Stimulated activated CD4-positive, alpha-beta T cell treated with anti-CD3 and anti-CD28 coated beads, Interleukin-4, amount 100 ng/mL, for 1 hour (primary cell): ENCODE data around the gene KRTAP12-4.
"Not testable (repeated sequence)": the region's sequence is repeated elsewhere in the genome, so short reads cannot be mapped to it uniquely, and the experiment has no call there.

Experiments used
- DNase-seq: peaks from one replicate; pipeline ENCODE4 v3.0.0-alpha.2; 2020

KRTAP12-4 gene

DNA sequence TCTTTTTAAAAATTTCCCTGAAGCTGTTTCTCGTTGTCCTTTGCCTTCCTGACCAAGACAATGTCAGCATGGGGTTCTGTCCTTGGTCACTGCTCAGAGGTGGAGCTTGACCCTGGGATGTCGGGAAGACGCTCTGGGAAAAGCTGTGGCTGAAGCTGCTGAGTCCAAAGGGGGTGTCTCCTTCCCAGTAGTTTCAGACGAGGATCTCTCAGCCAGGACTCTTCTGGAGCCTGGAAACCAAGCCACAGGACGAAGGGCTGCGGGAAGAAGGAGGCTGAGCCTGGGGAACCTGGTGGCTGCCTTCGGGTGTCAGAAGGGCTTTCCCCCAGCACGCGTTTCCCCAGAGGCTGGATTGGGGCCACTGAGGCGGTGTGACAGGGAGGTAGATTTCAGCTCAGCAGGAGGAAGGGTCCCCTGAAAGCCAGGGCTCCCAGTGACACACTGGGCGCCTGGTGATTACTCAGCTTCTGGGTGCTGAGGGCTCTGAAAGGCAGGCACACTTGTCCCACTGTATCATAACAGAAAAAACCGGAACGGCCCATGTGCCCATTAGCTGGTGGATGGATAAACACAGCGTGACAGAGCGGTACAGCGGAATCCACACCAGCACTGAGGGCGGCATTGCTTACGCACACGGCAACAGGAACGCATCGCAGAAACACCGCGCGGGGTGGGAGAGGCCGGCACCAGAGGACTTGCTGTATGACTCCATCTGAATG lies 32.5 kb upstream of the KRTAP12-4 start:
- no peak for DNase-seq

DNA sequence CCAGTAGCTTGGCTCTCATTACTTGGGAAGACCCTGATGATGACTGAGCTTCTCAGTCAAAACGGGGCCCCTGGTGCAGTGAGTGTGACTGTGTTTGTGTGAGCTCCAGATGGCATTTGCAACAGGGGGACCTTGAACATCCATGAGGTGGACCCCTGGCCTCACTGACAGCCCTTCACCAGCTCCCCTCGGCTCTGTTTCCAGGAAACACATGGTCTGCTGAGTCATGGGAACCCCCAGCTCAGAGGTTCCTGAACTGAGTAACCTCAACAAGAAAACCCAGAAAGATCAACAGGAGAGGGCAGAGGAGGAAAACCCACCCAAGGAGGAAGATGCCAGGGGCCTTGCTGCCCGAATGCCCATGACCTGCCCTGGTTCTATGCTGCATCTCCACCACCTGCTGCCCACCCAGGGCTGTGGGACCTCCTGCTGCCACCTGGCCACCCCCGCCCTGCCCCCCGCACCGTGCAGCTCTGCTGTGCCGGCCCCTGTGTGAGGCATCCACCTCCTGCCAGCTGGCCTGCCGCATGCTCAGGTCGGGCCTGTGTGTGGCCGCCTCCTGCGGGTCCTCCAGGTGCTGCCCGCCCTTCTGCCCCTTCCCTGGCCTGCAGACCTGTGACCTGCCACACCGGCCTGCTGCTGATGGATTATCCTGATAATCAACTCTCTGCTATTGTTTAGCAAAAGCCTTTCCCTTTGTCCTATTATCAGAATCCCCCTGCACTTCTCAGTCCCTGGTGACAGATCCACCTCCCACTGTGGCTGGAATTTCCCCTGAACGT lies 31.7 kb upstream of the KRTAP12-4 start:
- no peak for DNase-seq

DNA sequence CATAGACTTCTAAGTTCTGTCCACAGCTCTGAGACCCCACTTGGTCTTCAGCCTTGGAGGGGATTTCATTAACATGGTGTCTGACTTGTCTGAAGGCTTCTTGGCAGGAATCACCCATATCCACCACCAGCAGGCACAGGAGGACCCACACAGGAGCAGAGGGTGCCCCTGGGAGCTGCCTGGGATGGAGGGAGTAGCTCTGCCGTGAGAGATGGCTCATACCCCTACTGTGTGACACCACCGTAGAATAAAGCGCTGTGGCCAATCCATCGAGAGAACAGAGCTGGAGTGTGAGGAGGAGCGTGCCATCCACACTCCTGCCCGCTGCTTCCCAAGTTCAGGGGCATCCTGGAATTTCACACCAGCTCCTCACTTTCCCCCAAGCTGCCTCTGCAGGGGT lies 30.6 kb upstream of the KRTAP12-4 start:
- not testable (repeated sequence) for DNase-seq

DNA sequence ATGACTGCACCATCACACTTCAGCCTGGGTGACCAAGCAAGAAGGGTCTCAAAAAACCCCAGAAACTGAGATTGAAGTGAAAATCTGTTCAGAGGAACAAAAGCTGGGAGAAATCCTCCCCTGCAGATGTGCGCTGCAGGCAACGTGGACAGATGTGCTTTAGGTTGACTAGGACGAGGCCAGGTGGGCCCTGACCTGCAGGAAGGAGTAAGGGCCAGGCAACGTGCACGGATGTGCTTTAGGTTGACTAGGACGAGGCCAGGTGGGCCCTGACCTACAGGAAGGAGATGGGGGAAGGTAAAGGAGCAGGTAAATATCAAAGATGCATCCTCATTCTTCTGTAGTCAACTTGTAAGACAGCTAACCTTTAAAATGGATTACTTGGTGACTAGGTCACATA lies 30.0 kb upstream of the KRTAP12-4 start:
- DNase-seq: no peak

DNA sequence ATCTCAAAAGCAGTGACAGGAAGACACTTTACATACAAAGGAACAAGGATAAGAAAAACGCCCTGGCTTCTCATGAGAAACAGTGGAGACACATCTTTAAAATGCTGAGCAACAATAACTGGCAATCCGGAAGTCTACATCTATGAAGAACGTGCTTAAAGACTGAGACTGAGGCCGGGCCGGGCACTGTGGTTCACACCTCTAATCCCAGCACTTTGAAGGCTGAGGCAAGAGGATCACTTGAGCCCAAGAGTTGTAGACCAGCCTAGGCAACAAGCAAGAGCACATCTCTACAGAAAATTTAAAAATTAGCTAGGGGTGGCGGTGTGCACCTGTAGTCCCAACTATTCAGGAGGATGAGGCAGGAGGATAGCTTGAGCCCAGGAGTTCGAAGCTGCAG lies 29.6 kb upstream of the KRTAP12-4 start:
- no peak for DNase-seq

DNA sequence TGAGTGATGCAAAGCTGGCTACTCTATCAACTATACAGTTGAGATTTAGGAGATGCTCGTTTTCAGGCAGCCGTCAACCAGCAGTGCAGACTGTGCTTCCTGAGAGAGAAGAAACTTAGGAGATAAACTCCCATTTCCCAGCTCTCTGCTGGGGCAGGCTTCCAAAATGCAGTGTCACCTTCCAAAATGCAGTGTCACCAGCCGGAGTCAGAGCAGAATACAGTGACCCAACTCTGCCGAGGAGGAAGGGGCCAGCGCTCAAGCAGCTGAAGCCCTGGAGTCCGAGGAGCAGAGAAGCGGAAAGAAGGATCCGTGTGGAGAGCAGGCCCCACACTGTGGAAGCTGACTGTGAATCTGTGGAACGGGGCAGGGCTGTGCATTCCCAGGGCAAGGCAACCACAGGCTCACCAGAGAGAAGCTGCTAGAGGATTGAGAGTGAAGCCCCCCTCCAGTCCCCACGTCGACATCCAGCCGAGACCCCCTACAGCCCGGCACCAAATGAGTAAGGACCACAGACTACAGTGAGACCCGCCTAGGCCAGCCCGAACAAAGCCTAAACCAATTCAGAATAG lies 28.2 kb upstream of the KRTAP12-4 start:
- no peak for DNase-seq

DNA sequence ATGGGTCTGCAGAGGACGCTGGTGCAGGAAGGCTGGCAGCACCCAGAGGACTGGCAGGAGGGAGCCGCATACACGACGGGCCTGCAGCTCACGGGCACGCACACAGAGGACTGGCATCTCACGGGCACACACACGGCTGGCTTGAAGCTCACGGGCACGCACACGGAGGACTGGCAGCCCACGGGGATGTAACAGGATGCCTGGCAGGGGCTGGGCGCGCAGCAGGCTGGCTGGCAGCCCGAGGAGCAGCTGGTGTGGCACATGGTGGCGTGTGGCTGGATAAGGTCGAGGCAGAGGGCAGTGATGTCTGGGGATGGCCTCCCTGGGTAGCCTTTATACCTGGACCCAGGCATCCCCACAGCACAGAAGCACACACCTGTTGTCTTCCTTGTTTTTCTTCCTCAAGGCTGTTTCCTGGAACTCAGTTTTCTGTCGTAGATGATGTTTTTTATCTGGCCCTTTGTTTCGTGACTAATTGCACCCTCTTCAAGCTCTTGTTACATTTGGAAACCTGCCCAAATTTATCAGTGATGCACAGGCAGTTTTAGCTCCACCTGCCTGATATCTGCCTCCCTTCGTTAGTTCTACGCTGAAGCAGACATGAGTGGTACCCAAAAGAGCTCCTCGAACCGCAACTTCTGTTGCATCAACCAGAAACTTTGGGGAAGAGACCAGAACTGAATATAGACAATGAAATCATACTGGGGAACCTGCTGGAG lies 27.6 kb upstream of the KRTAP12-4 start, which contains the start of gene KRTAP12-1:
TSS of gene KRTAP12-1 (minus strand) at position 303 of the 719 bp plus-strand sequence. CDS start at position 263, 40 bp downstream.
- no peak for DNase-seq

DNA sequence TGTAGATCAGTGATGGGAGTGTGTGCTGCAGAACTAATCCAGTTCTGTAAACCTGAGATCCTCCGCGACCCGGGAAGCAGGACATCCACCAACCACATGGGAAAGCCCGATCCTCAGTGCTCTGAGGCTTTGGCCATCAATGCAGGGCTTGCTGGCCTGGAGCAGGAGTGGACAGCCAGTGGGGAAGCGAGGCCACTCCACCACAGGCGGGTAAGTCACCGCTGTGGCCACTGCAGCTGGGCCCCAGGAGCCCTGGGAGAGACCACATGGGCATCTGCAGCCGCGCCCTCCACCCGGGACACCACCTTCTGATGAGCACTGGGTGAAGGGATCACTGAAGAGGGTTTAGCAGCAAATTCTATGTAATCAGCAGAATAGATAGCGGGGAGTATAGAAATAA lies 26.7 kb upstream of the KRTAP12-4 start:
- no peak for DNase-seq

DNA sequence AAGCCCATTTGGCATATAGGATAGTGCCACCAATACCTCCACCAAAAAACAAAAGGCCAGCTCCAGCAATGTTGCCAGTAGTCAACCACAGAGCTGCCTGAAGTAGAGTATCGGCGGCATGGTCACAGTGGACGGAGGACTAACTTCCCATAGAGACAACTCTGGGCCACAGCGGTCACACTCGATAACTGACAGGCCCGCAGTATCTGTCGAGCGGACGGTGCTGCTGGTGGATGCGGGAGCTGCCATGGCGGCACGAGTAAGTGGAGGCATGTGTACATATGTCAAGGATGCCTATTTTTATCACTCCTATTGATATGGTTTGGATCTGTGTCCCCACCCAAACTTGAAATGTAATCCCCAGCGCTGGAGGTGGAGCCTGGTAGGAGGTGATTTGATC lies 23.4 kb upstream of the KRTAP12-4 start:
- no peak for DNase-seq

DNA sequence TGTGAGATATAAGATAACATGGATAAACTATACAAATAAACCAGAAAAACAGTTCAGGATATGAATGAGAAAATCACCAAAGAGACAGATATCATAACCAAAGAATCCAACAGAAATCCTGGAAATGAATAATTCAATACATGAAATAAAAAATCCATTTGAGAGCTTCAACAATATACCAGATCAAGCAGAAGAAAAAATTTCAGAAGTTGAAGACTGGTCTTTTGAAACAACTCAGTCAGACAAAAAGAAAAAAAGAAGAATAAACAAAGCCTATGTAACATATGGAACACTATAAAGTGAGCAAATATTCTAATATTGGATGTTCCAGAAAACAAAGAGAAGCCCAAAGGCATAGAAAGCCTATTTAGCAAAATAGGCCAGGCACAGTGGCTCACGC lies 17.5 kb upstream of the KRTAP12-4 start:
- no peak for DNase-seq

DNA sequence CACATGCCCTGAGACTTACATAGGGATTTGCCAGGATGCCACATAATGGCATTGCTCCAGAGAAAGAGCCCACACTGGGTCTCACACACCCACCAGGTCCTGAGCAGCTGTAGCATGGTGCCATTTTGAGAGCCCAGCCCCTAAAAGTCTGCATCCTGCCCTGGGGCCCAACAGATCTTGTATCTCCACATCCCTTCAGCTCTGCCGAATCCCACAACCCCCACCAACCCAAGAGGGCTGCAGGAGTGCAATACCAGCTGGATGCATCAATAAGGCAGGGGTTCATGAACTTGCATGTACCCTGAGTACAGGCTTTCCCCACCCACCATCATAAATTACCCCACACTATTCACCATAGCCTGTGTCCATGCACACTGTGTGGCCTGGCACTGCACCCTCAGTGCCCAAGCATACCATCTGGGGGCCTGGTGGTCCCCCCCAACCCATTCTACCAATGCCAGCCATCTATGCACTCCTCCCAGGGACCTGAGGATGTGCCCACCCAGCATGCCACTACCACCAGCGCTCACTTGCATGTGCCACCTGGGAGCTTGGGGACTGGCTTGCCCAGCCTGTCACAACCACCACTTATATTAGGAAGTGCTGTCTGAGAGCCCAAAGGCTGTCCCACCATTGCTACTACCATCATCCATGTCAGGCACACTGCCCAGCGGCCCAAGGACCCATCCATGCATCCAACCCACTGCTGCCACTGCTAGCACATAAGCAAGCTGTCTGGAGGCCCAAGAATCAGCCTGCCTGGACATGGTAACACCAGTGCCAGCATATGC lies 16.4 kb upstream of the KRTAP12-4 start:
- DNase-seq: no peak

DNA sequence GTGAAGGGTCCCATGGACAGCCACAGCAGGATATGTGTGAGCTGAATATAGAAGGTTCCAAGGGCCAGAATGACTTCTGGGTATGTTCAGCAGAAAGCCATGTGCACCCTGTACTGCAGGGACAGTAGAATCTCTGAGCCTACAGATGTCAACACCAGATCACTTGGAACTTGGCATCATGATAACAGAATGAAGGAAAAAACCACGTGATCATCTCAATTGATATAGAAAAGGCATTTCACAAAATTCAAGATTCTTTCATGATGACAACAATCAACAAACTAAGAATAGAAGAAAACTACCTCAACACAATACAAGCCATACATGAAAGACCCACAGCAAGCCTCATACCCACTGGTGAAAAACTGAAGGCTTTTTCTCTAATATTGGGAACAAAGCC lies 13.2 kb upstream of the KRTAP12-4 start:
- DNase-seq: no peak

DNA sequence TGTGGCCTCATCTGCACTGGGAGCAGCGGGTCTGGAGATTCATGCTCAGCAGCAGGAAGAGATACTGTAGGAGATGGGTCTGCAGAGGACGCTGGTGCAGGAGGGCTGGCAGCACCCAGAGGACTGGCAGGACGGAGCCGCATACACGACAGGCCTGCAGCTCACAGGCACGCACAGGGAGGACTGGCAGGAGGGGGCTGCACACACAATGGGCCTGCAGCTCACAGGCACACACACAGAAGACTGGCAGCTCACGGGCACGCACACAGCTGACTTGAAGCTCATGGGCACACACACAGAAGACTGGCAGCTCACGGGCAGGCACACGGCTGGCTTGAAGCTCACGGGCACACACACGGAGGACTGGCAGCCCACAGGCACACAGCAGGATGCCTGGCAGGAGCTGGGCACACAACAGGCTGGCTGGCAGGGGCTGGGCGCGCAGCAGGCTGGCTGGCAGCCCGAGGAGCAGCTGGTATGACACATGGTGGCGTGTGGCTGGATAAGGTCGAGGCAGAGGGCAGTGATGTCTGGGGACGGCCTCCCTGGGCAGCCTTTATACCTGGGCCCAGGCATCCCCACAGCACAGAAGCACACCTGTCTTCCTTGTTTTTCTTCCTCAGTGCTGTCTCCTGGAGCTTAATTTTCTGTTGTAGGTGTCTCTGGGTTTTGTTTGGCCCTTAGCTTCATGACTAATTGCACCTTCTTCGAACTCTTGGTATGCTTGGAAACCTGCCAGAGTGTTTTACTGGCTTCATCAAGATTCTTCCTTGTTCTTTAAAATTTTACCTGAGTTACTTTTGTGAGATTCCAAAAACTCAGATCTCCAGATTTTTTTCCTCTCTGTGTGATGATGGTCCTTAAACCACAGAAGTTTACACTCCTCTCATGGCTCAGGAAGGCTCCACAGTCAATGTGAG lies 12.2 kb upstream of the KRTAP12-4 start, which contains the start of gene KRTAP12-2:
TSS of gene KRTAP12-2 (minus strand) at position 527 of the 920 bp plus-strand sequence. CDS start at position 486, 41 bp downstream.
- no peak for DNase-seq

DNA sequence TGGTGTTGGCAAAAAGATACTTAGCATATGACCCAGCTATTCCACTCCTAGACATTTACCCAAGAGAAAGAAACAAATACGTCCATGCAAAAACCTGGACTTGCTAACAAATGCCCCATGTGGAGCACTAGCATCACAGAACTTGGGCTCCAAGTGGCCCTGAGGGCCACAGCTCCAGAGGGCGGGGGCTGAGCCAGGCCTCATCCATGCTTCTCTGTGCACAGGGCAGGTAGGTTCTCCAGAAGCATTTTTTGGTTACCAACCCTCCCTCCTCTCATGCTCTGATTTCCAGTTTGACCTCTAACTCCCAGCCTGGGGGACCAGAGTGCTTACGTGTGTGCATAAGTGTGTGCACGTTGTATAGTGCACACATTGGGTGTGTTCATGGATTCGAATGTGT lies 10.2 kb upstream of the KRTAP12-4 start:
- no peak for DNase-seq

DNA sequence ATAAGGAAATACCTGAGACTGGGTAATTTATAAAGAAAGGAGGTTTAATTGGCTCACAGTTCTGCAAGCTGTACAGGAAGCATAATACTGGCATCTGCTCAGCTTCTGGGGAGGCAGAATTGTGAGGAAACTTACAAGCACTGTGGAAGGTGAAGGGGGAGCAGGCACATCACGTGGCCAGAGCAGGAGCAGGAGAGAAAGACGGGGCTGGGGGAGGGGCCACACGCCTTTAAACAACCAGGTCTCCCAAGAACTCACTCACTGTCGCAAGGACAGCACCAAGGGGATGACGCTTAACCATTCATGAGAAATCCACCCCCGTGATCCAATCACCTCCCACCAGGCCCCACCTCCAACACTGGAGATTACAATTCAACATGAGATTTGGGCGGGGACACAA lies 7.1 kb upstream of the KRTAP12-4 start:
- DNase-seq: not testable (repeated sequence)

DNA sequence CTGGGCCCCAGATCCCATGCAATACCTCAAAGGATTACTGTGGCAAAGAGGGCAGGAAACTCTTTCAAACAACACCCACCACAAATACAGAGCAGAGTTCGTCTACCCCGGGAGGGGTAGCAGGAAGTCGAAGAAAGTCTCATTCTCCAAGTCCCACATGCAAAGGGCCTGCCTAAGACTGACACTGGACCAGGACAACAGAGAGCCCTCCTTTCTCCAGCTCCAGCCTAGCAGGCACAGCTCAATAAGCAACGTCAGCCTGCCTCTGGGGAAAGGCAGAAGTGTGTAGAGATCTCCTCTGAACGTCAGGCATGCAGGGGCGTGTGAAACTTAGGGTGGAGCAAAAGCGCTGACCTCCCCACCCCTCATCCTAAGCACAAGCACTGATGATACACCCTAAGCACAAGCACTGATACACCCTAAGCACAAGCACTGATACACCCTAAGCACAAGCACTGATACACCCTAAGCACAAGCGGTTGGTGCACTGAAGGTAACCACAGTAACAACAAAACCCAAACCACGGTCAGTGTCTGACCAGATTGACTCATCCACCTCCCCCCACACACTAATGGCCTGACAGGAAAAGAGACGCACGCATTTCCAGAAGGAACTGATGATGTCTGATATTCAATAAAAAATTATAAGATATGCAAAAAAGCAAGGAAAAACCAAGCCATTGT lies 4.6 kb upstream of the KRTAP12-4 start:
- DNase-seq: no peak

DNA sequence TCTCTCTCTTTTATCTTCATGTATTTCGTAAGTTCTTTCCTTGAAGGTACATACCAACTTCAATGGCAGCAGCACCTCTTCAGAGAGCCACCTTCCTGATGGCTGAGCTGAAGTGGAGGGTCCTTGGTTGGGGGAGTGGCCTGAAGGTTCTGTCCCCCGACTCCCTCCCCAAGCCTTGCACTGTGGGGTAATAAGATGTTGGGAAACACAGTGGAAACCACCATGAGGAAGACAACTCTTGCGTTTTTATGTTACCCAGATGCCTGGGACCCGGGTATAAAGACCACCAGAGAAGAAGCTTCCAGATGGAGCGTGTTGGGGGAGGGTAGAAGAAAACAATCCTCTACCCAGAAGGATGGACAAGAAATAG lies 4.1 kb upstream of the KRTAP12-4 start:
- no peak for DNase-seq

DNA sequence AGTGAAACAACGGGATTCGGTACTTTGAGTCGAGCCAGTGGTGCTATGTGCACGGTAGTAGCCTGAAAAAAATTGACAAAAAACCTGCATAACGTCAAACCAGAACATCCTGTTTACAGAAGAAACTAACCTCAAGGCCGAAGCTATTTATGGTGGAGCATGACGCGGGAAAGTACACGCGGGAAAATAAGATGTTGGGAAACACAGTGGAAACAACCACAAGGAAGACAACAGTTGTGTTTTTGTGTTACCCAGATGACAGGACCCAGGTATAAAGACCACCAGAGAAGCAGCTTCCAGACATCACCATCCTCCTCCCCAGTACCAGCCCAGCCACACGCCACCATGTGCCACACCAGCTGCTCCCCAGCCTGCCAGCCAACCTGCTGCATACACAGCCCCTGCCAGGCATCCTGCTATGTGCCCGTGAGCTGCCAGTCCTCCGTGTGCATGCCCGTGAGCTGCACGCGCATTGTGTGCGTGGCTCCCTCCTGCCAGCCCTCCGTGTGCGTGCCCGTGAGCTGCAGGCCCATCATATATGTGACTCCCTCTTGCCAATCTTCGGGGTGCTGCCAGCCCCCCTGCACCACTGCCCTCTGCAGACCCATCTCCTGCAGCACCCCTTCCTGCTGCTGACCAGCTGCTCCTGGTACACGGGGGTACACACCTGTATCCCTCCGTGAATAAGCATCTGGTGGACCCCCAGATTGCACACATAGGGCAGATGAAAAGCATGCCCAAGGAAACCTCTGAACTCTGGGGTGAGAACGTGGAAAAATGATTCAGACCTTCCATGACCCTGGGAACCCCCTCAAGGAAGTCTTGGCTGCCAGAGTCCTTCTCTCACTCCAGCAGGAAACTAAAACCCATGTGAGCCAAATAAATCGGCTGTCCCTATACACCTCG lies 3.4 kb upstream of the KRTAP12-4 start, which contains the start of gene KRTAP12-3:
TSS of gene KRTAP12-3 (plus strand) at position 298 of the 906 bp plus-strand sequence. CDS start at position 346, 48 bp downstream.
- no peak for DNase-seq

DNA sequence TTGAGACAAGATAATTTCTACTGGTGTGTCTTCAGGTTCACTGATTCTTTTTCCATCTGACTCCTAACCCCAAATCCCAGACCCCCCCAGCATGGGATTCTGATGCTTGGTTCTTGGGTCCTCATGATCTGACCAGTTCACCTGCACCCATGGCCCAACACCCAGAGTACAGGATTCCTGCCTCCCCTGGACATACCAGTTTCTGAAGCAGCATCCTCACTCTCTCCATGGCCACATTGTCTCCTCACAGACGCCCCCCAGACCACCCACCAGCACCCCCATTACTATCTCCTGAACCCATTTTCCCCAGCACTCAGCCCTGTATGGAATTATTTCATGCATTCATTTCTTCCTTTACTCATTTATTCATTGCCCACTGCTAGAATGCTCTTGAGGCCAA lies 2.4 kb upstream of the KRTAP12-4 start:
- DNase-seq: no peak
